Motor neuron (in vitro differentiated cells): ENCODE results near the gene EXOC2. TPM values are rescaled to one million over a fixed set of nuclear protein-coding genes. Genes with fewer than 3 reads are reported as not detected.

ENCODE experiments used
- ATAC-seq, 8 experiments: fragments of 200-7000 bp; cut with Tn5 transposase; replicated peaks in 6 of 8; 2 replicates each; pipeline ENCODE4 v1.8.0; 2021; ENCODE audit warnings: mild to moderate bottlenecking in 8 of 8, moderate library complexity in 8 of 8
- H3K27ac ChIP-seq, 2 donors: fragments of 250-450 bp; sonication (Bioruptor Pico); 2 replicates each; pipeline ENCODE4 v1.9.0; 2021; ENCODE audit warnings: antibody characterized with exemption in 2 of 2, mild to moderate bottlenecking in 2 of 2, moderate library complexity in 1 of 2
- H3K4me1 ChIP-seq, 2 donors: fragments of 250-450 bp; sonication (Bioruptor Pico); replicated peaks in 1 of 2; 2 replicates each; pipeline ENCODE4 v1.6.1; 2021; ENCODE audit warnings: antibody characterized with exemption in 2 of 2, mild to moderate bottlenecking in 2 of 2, moderate library complexity in 1 of 2
- H3K4me3 ChIP-seq, 5 donors: fragments of 250-450 bp; sonication (Bioruptor Pico); 2 replicates each; pipeline ENCODE4 v1.9.0; 2021; ENCODE audit warnings: antibody characterized with exemption in 5 of 5, mild to moderate bottlenecking in 5 of 5, moderate library complexity in 4 of 5
- WGBS, 10 experiments: fragments of 450-650 bp; shearing (Covaris generic); methylation state at CpG; one replicate each; pipeline ENCODE4 v1.0.0; 2022; 5-methylcytosine and 5-hydroxymethylcytosine counted together
- in situ Hi-C, 9 experiments: fragments of 400-800 bp; cut with MboI; loops; one replicate each; pipeline ENCODE4 v1.15.0; 2021; ENCODE audit warnings: low sequenced_read_pairs in 9 of 9, low pct_unique_long_range_greater_than_20kb in 2 of 9; ENCODE audit not compliant: unreplicated experiment in 9 of 9
- total RNA-seq, 8 experiments: library from RNA; unstranded; fragments of 300-600 nt; gene quantifications; 2 replicates each; pipeline versions ENCODE4 v1.2.3 to v1.2.4, GENCODE V29; 2022

EXOC2 gene
- total RNA-seq, 8 experiments from 2014 or later, result 18.0 to 40.8 (median 20.9) TPM

- in situ Hi-C loops, result no loop called here
- H3K4me3 ChIP-seq, result no peak overlapping the region
- ATAC-seq, result peak in 2 of 8 experiments; percentile 50 to 62
- peaks cover 0 to 7% of the 10 kb centered on the region in 2 donors for H3K4me1 ChIP-seq
- H3K27ac ChIP-seq, result no peak overlapping the region
- 43 to 89% (median 71%) methylated on average over 1 to 14 of the region's 14 CpGs; no CpG with 5 or more reads in 2 of the 10 experiments for WGBS, 10 experiments
These were observed 217.6 kb downstream of the EXOC2 start for GRCh38 chr6:475314-475713.

DNA sequence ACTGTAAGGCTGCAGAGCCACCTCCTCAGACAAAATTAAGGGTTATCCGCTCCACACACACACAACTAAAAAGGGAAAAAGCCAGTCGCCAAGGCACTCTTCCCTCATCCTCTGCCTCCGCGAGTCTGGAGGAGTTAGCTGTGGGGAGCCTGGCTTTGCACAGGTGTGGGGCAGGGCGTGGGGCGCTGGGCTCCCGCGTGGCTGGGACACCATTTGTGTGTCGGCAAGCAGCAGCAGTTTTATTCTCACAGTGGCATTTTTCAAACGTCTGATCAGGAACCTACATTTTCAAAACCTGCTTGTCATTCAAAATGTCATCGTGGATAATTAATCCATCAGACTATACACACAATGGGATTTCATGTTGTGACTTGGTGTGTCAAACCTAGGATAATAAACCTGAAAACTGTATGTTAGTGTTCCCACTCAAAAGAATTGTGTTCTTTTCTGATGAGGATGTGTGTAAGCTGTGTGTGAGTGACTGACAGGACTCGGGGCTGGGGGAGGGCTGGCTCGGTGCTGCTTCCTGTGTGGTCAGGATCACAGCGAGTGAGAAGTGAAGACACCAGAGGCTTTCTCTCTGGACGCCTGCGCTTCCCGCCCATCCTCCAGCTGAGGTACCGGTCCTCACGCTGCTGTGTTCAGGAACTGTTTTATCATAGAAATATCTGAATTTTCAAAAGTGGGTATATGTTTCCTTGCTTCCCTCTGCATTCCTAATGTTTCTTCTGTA is 218.3 kb downstream of the EXOC2 start:
- no peak overlapping the region for H3K27ac ChIP-seq
- H3K4me1 ChIP-seq, result peaks cover 0 to 7% of the 10 kb centered on the region in 2 donors
- in situ Hi-C loops, result no loop called here
- ATAC-seq, result peak in 3 of 8 experiments; percentile 44 to 50 (median 45)
- WGBS, 10 experiments, result 0 to 83% (median 62%) methylated on average over 2 to 14 of the region's 19 CpGs; no CpG with 5 or more reads in 2 of the 10 experiments
- no peak overlapping the region for H3K4me3 ChIP-seq

DNA sequence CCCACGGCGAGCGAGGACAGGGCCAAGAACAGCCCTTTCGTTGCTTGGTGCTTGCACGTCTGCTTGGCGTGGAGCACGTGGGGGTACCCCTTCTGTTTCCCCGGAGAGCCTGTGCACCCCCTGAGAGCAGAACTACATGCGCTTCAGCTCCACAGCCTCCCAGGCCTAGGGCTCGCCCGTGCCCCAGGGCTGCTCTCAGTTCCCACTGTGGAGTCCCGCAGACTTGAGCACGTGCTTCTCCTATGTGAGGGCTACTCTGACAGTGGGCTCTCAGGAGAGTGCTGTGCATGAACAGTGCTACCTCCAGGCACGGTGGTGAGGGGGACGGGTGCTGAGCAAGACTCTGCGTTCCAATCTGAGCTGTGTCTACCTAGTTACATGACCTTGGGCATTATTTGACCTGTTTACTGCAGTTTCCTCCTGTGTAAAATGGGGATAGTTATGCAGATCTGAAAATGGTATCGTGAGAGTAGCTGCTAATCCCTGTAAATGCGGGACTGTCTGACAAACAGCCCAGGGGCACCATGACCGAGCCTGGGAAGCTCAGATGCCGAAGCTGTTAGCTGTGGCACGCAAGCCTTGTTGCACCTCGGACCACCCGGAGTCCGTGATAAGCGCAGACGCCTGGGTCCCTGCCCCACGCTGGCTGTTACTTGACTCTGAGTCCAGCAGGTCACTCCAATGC is 219.0 kb downstream of the EXOC2 start:
- in situ Hi-C loops, result no loop called here
- peak in 1 of 8 experiments; percentile 70 for ATAC-seq
- H3K27ac ChIP-seq, result no peak overlapping the region
- no peak overlapping the region for H3K4me3 ChIP-seq
- peaks cover 0 to 7% of the 10 kb centered on the region in 2 donors for H3K4me1 ChIP-seq
- 52 to 93% (median 81%) methylated on average over 1 to 14 of the region's 27 CpGs; no CpG with 5 or more reads in 4 of the 10 experiments for WGBS, 10 experiments

DNA sequence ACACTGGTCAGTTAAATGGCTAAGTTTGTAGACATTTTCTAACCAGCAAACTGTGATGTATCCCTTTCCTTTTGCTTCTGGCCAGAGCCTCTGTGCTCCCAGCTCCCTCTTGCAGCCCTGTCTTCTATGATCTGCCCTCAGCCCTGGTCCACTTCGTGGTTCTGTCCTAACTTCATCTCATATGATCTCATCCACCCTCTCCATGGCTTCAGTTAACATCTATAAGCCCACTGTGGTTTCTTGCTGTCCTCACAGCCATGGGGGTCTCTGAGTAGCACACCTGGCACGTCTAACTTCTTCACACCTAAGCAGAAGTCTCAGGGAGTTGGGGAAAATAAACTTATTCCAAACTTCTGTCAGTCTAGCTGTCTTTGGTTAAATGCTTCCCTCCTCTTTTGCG is 219.6 kb downstream of the EXOC2 start:
- Histone ChIP-seq H3K27ac (no peak overlapping the region), H3K4me3 (no peak overlapping the region), H3K4me1 (peaks cover 0 to 7% of the 10 kb centered on the region in 2 donors)
- ATAC-seq, result no peak
- WGBS, 10 experiments, result 6 to 80% (median 33%) methylated on average over 2 to 3 of the region's 3 CpGs; no CpG with 5 or more reads in 6 of the 10 experiments
- in situ Hi-C loops, result no loop called here

GRCh38 chr6:470901-471448 is 222.0 kb downstream of the EXOC2 start:
- Histone ChIP-seq H3K27ac (no peak overlapping the region), H3K4me1 (peaks cover 0 to 7% of the 10 kb centered on the region in 2 donors), H3K4me3 (no peak overlapping the region)
- 0 to 91% (median 80%) methylated on average over 1 to 6 of the region's 16 CpGs; no CpG with 5 or more reads in 3 of the 10 experiments for WGBS, 10 experiments
- in situ Hi-C loops, result no loop called here
- no peak for ATAC-seq

GRCh38 chr6:470051-470900 is 222.7 kb downstream of the EXOC2 start:
- WGBS, 10 experiments, result 54 to 96% (median 81%) methylated on average over 3 to 15 of the region's 25 CpGs
- Histone ChIP-seq H3K4me3 (no peak overlapping the region), H3K4me1 (peaks cover 0 to 6% of the 10 kb centered on the region in 2 donors), H3K27ac (no peak overlapping the region)
- ATAC-seq, result peak in 2 of 8 experiments; percentile 21 to 63
- in situ Hi-C loops, result no loop called here

- Histone ChIP-seq H3K4me3 (no peak overlapping the region), H3K27ac (no peak overlapping the region), H3K4me1 (no peaks in the 10 kb centered on the region)
- in situ Hi-C loops, result no loop called here
- 58 to 100% (median 88%) methylated on average over 1 to 13 of the region's 15 CpGs; no CpG with 5 or more reads in 3 of the 10 experiments for WGBS, 10 experiments
- ATAC-seq, result no peak
These were observed 225.3 kb downstream of the EXOC2 start for GRCh38 chr6:467671-468082.

GRCh38 chr6:467111-467510 is 225.8 kb downstream of the EXOC2 start:
- no peak overlapping the region for H3K27ac ChIP-seq
- no peaks in the 10 kb centered on the region for H3K4me1 ChIP-seq
- ATAC-seq, result no peak
- 19 to 100% (median 85%) methylated on average over 1 to 6 of the region's 11 CpGs; no CpG with 5 or more reads in 1 of the 10 experiments for WGBS, 10 experiments
- in situ Hi-C loops, result no loop called here
- no peak overlapping the region for H3K4me3 ChIP-seq

DNA sequence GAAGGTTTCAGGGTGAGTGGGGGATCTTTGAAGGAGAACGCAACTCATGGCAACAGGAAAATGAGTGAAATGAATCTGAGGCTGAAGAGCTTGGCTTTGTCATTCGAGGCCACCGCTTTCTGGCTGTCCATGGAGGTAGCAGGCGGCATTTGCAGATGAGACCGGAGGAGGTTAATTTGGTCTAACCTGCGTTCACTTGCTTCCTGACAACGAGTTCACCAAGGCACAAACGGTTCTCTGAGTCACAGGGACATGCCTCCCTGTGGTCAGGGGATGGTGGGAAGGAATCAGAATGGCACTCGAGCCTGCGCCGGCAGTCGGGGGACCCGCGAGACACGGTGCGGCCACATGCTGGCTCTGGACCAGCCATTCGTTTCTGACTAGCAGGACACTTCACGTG is 226.4 kb downstream of the EXOC2 start:
- WGBS, 10 experiments, result 16 to 88% (median 81%) methylated on average over 1 to 16 of the region's 18 CpGs; no CpG with 5 or more reads in 1 of the 10 experiments
- H3K27ac ChIP-seq, result no peak overlapping the region
- in situ Hi-C loops, result no loop called here

DNA sequence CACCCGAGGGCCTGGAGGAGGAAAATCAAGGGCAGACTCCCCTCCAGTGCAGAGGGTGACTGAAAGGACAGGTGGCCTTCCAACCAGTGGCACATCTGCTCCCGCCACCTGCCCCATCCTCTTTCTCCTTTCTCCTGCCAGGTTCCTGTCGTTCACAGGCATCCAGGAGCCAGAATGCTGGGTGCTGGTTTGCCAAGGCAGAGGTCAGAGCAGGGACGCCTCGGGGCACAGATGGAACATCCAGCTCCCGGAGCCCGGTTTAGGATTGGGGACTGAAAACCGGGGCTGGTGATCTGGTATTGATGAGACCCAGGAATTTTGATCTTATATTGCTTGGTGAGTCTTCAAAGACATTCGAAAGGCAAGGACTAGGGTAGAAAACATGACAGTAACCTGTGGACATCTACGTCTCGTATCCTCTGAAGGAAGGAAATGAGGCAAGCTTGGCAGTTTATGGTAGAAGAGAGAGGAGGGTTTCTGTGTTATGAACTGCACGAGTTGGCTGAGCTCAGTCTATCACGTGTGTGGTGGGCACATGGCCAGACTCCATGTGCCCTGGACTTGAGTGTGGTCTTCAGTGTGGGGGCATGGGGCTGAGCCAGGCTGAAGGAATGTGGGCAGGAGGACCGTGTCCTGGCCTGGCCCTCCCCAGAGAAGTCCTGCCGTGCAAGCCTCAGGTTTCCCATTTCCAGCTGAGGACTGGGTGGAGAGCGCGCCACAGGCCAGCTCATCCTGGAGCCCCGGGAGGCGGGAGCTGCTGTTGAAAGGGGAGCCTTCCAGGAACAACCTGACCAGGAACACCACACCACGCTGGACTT is 227.2 kb downstream of the EXOC2 start:
- no peak for ATAC-seq
- H3K4me1 ChIP-seq, result no peaks in the 10 kb centered on the region
- WGBS, 10 experiments, result 17 to 100% (median 75%) methylated on average over 2 to 14 of the region's 20 CpGs; no CpG with 5 or more reads in 2 of the 10 experiments
- no peak overlapping the region for H3K4me3 ChIP-seq
- in situ Hi-C loops, result no loop called here
- no peak overlapping the region for H3K27ac ChIP-seq

More for the DNA sequence above, 226.4 kb downstream of the EXOC2 start:
- Histone ChIP-seq H3K4me3 (no peak overlapping the region), H3K4me1 (no peaks in the 10 kb centered on the region)
- ATAC-seq, result no peak

DNA sequence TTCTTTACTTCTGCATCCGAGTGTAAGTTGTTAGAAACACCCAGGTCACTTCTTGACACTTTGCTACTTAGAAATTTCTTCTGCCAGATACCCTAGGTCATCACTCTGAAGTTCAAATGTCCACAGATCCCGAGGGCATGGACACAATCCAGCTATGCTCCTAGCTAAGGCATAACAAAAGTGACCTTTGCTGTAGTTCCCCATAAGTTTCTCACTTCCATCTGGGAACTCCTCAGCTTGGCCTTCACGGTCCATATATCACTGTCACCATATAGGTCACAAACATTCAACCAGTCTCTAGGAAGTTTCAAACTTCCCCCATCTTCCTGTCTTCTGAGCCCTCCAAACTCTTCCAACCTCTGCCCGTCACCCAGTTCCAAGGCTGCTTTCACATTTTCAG is 236.1 kb downstream of the EXOC2 start:
- WGBS, 10 experiments, result 28 to 88% (median 66%) methylated on average over 1 to 4 of the region's 4 CpGs; no CpG with 5 or more reads in 1 of the 10 experiments
- H3K4me1 ChIP-seq, result no peaks in the 10 kb centered on the region
- no peak overlapping the region for H3K27ac ChIP-seq
- no peak overlapping the region for H3K4me3 ChIP-seq
- in situ Hi-C loops, result no loop called here
- ATAC-seq, result no peak

- H3K4me1 ChIP-seq, result no peaks in the 10 kb centered on the region
- in situ Hi-C loops, result no loop called here
- 63 to 100% (median 68%) methylated on average over 1 to 5 of the region's 5 CpGs; no CpG with 5 or more reads in 1 of the 10 experiments for WGBS, 10 experiments
These were observed 236.5 kb downstream of the EXOC2 start for GRCh38 chr6:456358-456867.

More at GRCh38 chr6:456358-456867, 236.5 kb downstream of the EXOC2 start:
- Histone ChIP-seq H3K4me3 (no peak overlapping the region), H3K27ac (no peak overlapping the region)
- ATAC-seq, result peak in 4 of 8 experiments; percentile 38 to 97 (median 88)
